IMR-90 (cell line): ENCODE data around the gene INO80B.

Experiments used
- BHLHE40 ChIP-seq: fragments of 150-350 bp; IDR thresholded peaks from 2 replicates; pipeline ENCODE4 v1.6.1; 2016; ENCODE audit warnings: mild to moderate bottlenecking, low read depth, low read length
- CEBPB ChIP-seq: IDR thresholded peaks from 2 replicates; pipeline ENCODE4 v1.6.1; 2012; ENCODE audit warnings: low read depth, low read length, improper control_type of control experiment
- CHD1 ChIP-seq: IDR thresholded peaks from 2 replicates; pipeline ENCODE4 v1.6.1; 2012; ENCODE audit warnings: low read depth, low read length, improper control_type of control experiment
- FOS ChIP-seq: fragments of 150-350 bp; IDR thresholded peaks from 2 replicates; pipeline ENCODE4 v1.6.1; 2016; ENCODE audit warnings: low read depth, low read length
- MAZ ChIP-seq: IDR thresholded peaks from 2 replicates; pipeline ENCODE4 v1.6.1; 2012; ENCODE audit warnings: low read depth, mild to moderate bottlenecking, low read length, improper control_type of control experiment, moderate library complexity, borderline replicate concordance
- POLR2A ChIP-seq: IDR thresholded peaks from 2 replicates; pipeline ENCODE4 v1.6.1; 2012; ENCODE audit warnings: mild to moderate bottlenecking, low read depth, low read length
- RAD21 ChIP-seq: IDR thresholded peaks from 2 replicates; pipeline ENCODE4 v1.6.1; 2012; ENCODE audit warnings: low read length, improper control_type of control experiment
- RCOR1 ChIP-seq: IDR thresholded peaks from 2 replicates; pipeline ENCODE4 v1.6.1; 2012; ENCODE audit warnings: mild to moderate bottlenecking, low read length, improper control_type of control experiment; ENCODE audit not compliant: insufficient replicate concordance
- RFX5 ChIP-seq: IDR thresholded peaks from 2 replicates; pipeline ENCODE4 v1.8.0; 2012; ENCODE audit warnings: low read depth, mild to moderate bottlenecking, low read length, moderate library complexity
- SMC3 ChIP-seq: fragments of 150-350 bp; IDR thresholded peaks from 2 replicates; pipeline ENCODE4 v1.6.1; 2016; ENCODE audit warnings: low read depth, mild to moderate bottlenecking, antibody characterized with exemption, low read length, moderate library complexity
- TF ChIP-seq, protein P1 (sequence below): conservative IDR thresholded peaks from 2 replicates; pipeline ENCODE4 v1.5.1; 2012; ENCODE audit warnings: mild to moderate bottlenecking, low read depth, low read length, improper control_type of control experiment
- TF ChIP-seq, protein P2 (sequence below): fragments of 150-350 bp; IDR thresholded peaks from 2 replicates; pipeline ENCODE4 v1.6.1; 2017; ENCODE audit warnings: mild to moderate bottlenecking, antibody characterized with exemption, low read length, low read depth

DNA sequence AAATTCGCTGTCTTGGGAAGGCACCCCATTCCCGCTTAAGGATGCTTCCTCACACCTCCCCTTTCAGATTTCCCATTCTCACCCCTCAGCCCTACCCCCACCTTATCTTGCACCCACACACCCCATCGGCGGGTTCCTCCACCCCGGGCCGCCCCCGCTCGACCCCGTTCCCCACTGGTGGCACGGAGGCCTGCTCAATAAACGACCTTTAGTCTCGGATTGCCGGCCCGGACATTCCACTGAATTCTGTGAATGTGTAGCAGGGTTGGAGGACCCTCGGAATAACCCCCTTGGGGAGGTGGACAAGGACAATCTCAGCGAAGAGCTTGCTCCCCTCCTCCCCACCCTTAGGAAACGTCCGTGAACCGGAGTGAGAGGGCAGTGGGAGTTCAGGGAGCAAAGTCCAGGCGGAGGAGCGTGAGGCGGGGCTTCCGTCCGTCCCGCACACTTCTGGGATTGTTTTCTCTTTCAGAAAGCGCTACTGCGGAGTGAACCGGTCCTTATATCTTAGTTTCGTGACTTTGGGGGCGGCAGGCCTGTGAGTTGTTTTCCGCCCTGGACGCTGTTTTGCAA is 47.3 kb downstream of the INO80B start:
- TF ChIP-seq POLR2A (no peak), CEBPB (no peak), FOS (no peak), RCOR1 (no peak), SMC3 (no peak), BHLHE40 (no peak), RFX5 (no peak), MAZ (no peak), CHD1 (no peak), RAD21 (no peak)
- TF ChIP-seq, protein P1, sequence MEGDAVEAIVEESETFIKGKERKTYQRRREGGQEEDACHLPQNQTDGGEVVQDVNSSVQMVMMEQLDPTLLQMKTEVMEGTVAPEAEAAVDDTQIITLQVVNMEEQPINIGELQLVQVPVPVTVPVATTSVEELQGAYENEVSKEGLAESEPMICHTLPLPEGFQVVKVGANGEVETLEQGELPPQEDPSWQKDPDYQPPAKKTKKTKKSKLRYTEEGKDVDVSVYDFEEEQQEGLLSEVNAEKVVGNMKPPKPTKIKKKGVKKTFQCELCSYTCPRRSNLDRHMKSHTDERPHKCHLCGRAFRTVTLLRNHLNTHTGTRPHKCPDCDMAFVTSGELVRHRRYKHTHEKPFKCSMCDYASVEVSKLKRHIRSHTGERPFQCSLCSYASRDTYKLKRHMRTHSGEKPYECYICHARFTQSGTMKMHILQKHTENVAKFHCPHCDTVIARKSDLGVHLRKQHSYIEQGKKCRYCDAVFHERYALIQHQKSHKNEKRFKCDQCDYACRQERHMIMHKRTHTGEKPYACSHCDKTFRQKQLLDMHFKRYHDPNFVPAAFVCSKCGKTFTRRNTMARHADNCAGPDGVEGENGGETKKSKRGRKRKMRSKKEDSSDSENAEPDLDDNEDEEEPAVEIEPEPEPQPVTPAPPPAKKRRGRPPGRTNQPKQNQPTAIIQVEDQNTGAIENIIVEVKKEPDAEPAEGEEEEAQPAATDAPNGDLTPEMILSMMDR = no peak
- TF ChIP-seq, protein P2, sequence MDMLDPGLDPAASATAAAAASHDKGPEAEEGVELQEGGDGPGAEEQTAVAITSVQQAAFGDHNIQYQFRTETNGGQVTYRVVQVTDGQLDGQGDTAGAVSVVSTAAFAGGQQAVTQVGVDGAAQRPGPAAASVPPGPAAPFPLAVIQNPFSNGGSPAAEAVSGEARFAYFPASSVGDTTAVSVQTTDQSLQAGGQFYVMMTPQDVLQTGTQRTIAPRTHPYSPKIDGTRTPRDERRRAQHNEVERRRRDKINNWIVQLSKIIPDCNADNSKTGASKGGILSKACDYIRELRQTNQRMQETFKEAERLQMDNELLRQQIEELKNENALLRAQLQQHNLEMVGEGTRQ = no peak
